ENCODE measurements around the gene SLC44A3. TPM values are rescaled to one million over a fixed set of nuclear protein-coding genes. Genes with fewer than 3 reads are reported as not detected.
"Not testable (repeated sequence)": the region's sequence is repeated elsewhere in the genome, so short reads cannot be mapped to it uniquely, and the experiment has no call there.

The SLC44A3 gene
- total and polyA plus RNA-seq, 5 donors, result 2.2 to 6.5 (median 5.2) TPM

DNA sequence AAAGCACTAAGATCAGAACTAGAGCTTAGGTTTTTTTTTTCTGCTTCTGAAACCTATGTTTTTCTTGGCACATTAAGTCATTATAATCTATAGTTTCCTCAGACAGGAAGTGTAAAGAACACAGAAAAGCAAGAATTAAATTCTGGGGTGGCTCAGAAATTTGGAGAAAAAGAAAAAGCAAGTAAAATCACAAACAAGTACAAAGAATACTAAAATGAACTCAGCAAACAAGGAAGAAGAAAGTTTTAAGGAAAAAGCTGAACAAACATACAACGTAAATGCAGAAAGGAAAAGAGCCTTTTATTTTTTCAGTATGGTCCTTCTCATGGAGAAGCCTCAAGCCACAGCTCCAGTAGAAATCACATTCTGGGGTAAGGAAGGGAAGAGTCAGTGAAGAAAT lies 115.3 kb downstream of the SLC44A3 start:
- intact Hi-C loops (cut with DNase I), result no loop called here

GRCh38 chr1:94936861-94937620 lies 116.9 kb downstream of the SLC44A3 start:
- no peaks in the 10 kb centered on the region for H3K9me3 ChIP-seq (ENCODE audit: control insufficient read depth, low read length)
- no peaks in the 10 kb centered on the region for H3K27me3 ChIP-seq (ENCODE audit: control insufficient read depth, insufficient read depth)
- H3K27ac ChIP-seq (ENCODE audit: low read length), result no peak overlapping the region
- H3K4me3 ChIP-seq (ENCODE audit: low read length), result no peak overlapping the region
- intact Hi-C loops (cut with DNase I), result no loop called here
- H3K4me1 ChIP-seq (ENCODE audit: control insufficient read depth, insufficient read depth, low read length), result peaks cover 5% of the 10 kb centered on the region
- 66% methylated on average over 5 of the region's 5 CpGs for WGBS
- DNase-seq (no peak), ATAC-seq (no peak)

More for the DNA sequence above, 115.3 kb downstream of the SLC44A3 start:
- ATAC-seq (no peak), DNase-seq (no peak)
- Histone ChIP-seq H3K4me3 (ENCODE audit: low read length) (no peak overlapping the region), H3K4me1 (ENCODE audit: control insufficient read depth, insufficient read depth, low read length) (peaks cover 5% of the 10 kb centered on the region), H3K27ac (ENCODE audit: low read length) (no peak overlapping the region), H3K27me3 (ENCODE audit: control insufficient read depth, insufficient read depth) (no peaks in the 10 kb centered on the region), H3K9me3 (ENCODE audit: control insufficient read depth, low read length) (no peaks in the 10 kb centered on the region)
- WGBS, result 44% methylated on average over 1 of the region's 1 CpG

- intact Hi-C loops (cut with DNase I), result no loop called here
- Histone ChIP-seq H3K27me3 (ENCODE audit: control insufficient read depth, insufficient read depth) (no peaks in the 10 kb centered on the region), H3K9me3 (ENCODE audit: control insufficient read depth, low read length) (no peaks in the 10 kb centered on the region), H3K4me3 (ENCODE audit: low read length) (no peak overlapping the region), H3K4me1 (ENCODE audit: control insufficient read depth, insufficient read depth, low read length) (peaks cover 5% of the 10 kb centered on the region), H3K27ac (ENCODE audit: low read length) (no peak overlapping the region)
- ATAC-seq, result no peak
- no peak for DNase-seq
- 97% methylated on average over 1 of the region's 1 CpG for WGBS
These were observed 117.7 kb downstream of the SLC44A3 start for GRCh38 chr1:94937820-94938219.

DNA sequence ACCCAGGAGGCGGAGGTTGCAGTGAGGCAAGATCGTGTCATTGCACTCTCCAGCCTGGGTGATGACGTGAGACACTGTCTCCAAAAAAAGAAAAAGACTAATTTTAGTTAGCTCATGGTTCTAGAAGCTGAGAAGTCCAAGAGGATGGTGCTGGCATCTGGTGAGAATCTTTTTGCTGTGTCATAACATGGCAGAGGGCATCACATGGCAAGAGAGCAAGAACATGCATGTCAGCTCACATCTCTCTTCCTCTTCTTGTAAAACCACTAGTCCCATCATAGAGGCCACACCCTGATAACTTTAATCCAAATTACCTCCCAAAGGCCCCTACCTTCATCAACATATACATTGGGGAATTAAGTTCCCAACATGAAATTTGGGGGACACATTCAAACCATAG lies 120.6 kb downstream of the SLC44A3 start:
- DNase-seq, result no peak
- no peak overlapping the region for H3K4me3 ChIP-seq (ENCODE audit: low read length)
- H3K9me3 ChIP-seq (ENCODE audit: control insufficient read depth, low read length), result no peaks in the 10 kb centered on the region
- H3K27me3 ChIP-seq (ENCODE audit: control insufficient read depth, insufficient read depth), result no peaks in the 10 kb centered on the region
- peaks cover 5% of the 10 kb centered on the region for H3K4me1 ChIP-seq (ENCODE audit: control insufficient read depth, insufficient read depth, low read length)
- no peak overlapping the region for H3K27ac ChIP-seq (ENCODE audit: low read length)
- no peak for ATAC-seq
- intact Hi-C loops (cut with DNase I), result no loop called here
- 88% methylated on average over 3 of the region's 3 CpGs for WGBS

GRCh38 chr1:94941480-94941879 lies 121.3 kb downstream of the SLC44A3 start:
- WGBS, result 100% methylated on average over 1 of the region's 1 CpG

GRCh38 chr1:94942171-94943128 lies 122.3 kb downstream of the SLC44A3 start:
- H3K27me3 ChIP-seq (ENCODE audit: control insufficient read depth, insufficient read depth), result no peaks in the 10 kb centered on the region
- ATAC-seq, result no peak
- H3K4me3 ChIP-seq (ENCODE audit: low read length), result no peak overlapping the region
- intact Hi-C loops (cut with DNase I), result no loop called here
- H3K9me3 ChIP-seq (ENCODE audit: control insufficient read depth, low read length), result no peaks in the 10 kb centered on the region
- H3K4me1 ChIP-seq (ENCODE audit: control insufficient read depth, insufficient read depth, low read length), result peaks cover 9% of the 10 kb centered on the region
- no peak for DNase-seq
- H3K27ac ChIP-seq (ENCODE audit: low read length), result no peak overlapping the region
- WGBS, result 93% methylated on average over 8 of the region's 8 CpGs

More at GRCh38 chr1:94941480-94941879, 121.3 kb downstream of the SLC44A3 start:
- DNase-seq; intact Hi-C loops (cut with DNase I); ATAC-seq; H3K27me3 ChIP-seq (ENCODE audit: control insufficient read depth, insufficient read depth); H3K27ac ChIP-seq (ENCODE audit: low read length); H3K4me1 ChIP-seq (ENCODE audit: control insufficient read depth, insufficient read depth, low read length); H3K4me3 ChIP-seq (ENCODE audit: low read length); H3K9me3 ChIP-seq (ENCODE audit: control insufficient read depth, low read length): not testable (repeated sequence)

Other genes with a start within 250 kb of the SLC44A3 start
- gene CNN3, start 106.8 kb downstream of the SLC44A3 start, total RNA-seq, result 100 to 1,000 TPM; 105 to 162 (median 112) TPM
- 61.2 TPM for gene CNN3, start 106.8 kb downstream of the SLC44A3 start, polyA plus RNA-seq